DMS53 (cell line): ENCODE data around the gene MRC1.

Source experiments
- DNase-seq: peaks from one replicate; lab custom pipeline; 2025; lab: John Stamatoyannopoulos, UW

Gene MRC1

GRCh38 chr10:17847585-17848296 is 38.6 kb downstream of the MRC1 start:
- DNase-seq, result peak; percentile 69

DNA sequence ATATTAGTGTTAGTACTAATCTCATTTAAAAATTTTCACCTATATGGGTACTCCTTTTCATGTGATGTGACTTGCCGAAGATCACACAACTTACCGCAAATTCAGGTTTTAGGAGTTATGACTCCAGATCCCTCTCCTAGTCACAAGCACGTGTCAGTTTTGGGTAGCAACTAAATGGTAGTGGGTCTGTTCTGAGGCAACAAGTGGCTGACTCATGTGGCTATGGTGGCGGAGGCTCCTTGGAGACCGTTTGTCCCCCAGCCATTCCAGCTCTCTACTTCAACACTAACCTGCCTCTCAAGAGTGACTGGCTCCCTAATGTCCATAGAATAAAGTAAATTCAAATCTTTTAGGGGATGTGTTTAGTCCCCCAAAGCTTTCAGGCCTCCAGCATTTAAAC is 39.5 kb downstream of the MRC1 start:
- DNase-seq, result no peak

- DNase-seq, result peak; percentile 47
Measured at GRCh38 chr10:17850501-17850900, 41.4 kb downstream of the MRC1 start.

DNA sequence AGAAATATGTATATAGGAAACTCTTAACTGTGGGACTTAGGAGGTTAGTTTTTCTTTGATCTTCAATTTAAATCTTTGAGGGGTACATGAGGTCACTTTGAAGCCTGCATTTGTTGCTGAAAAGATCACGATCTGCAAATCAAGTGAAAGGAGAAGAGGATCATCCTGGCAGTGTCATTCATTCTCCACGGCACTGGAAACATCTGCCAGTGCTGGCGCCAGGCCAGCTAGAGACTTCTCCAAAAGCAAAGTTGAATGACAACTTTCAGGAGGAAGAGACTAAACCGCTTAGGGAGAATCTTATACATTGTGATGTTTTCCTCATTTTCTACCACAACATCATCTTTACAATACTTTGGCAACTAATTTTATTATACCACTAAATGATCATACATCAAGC is 42.5 kb downstream of the MRC1 start:
- DNase-seq, result peak; percentile 89

DNA sequence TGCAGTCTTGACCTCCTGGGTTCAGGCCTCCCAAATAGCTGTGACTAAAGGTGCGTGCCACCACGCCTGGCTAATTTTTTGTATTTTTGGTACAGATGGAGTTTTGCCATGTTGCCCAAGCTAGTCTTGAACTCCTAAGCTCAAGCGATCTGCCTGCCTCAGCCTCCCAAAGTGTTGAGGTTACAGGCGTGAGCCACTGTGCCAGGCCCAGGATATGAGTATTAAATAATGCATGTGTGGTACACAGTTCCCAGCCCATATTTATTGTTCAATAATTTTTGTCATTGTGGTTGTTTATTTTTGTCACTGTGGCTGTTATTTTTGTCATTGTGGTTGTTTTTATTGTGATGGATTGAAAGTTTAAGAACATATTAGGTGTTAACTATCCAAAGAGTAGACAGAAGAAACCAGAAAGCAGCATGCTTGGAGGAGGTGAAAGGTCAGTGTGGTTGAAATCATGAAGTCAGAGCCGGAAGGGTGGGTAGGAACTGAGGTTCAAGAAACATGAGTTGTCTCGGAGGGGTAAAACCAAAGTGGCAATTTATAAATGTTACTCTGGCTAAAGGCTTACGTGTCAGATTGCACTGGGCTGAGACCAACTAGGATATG is 45.0 kb downstream of the MRC1 start:
- no peak for DNase-seq

DNA sequence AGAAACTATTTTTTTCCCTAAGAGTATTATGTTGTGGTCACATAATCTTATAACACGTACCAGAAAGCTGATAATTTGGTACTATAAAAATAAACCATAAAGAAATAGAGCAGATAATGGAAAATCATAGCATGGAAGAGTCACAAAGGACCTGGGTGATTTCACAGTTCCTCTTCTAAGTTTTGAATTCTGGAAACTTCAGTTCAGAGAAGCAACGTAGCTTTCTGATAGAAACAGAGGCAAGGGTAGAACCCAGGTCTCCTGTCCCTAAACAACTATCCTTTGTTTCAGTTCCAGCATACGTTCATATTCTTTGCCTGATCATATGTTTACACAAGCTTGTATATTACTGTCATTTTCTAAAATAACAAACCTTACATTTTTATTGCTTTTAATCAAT is 47.9 kb downstream of the MRC1 start:
- no peak for DNase-seq

GRCh38 chr10:17859492-17860156 is 50.5 kb downstream of the MRC1 start:
- DNase-seq, result no peak

- no peak for DNase-seq
Measured at GRCh38 chr10:17861760-17862159, 52.6 kb downstream of the MRC1 start.

DNA sequence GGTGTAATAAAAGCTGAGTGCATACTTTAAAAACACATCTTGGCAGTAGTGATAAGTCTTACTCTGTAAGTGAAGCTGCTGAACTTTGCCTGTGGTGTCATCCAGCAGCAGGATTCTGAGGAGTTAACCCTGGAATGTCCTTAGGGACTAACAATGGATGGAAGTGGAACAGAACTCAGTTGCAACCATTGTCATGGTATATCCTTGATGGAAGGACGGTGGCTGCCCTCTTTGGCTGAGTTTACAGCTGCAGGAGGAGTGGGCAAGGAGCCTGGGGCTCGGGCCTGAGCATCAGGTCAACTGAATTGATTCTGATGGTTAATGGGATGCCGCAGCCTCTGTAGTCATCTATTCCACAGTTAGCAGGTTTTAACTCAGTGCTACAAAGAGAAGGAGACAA is 56.2 kb downstream of the MRC1 start:
- no peak for DNase-seq

- no peak for DNase-seq
Measured at GRCh38 chr10:17866346-17866745, 57.2 kb downstream of the MRC1 start.

GRCh38 chr10:17867056-17867455 is 57.9 kb downstream of the MRC1 start:
- no peak for DNase-seq

DNA sequence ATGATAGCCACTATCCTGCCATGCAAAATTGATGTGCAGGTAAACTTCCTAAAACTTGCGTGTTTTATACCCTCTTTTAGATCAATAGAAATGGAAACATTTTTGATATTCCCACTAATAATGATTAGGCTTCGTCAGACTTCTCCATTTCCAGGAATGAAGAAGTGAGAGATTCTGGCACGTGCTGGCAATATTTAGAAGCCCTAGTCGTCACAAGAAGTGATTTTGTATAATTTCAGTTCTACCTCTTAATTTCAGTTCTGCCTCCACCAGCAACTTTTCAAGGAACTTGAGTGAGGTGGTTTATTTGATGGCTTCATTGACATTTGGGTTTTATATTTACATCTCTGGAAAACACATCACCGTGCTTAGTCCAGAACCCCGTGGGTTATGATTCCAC is 61.9 kb downstream of the MRC1 start:
- no peak for DNase-seq

DNA sequence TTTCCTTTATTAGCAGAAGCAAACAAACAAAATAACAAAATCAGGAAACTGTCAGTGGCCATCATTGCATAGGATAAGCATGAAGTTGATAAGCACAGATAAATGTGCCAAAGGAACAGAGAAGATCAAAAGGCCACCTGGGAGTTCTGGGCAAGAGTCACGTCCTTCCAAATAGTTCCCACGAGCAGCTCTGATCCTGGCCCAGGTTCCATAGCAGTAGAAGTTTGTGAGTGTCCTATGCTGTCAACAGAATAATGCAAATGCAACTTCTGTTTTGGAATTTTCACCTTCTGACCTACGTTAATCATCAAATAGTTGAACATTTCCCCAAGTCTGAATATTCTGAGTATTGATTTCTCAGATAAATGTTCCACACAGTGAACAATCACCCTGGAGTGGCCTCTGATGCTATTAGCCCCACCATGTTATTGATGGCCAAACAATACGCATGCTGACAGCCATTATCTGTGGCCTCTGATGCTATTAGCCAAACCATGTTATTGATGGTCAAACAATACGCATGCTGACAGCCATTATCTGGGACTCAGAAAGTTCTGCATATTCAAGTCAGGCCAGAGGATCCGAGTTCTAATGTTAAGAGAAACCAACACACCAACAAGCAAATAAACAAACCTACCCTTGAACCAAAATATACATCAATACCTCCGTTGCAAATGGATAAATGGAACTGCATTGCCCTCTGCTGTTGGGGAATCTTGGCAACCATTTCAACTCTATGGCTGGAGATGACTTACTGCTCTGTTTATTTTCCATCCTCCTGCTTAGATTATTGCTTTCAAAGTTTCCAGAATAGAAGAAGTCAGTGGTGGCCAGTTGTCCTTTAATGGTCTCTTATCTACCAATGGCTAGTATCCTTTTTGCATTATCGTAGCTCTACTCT is 63.3 kb downstream of the MRC1 start:
- DNase-seq, result peak; percentile 66

- DNase-seq, result no peak
Measured at GRCh38 chr10:17873946-17874345, 64.8 kb downstream of the MRC1 start.

DNA sequence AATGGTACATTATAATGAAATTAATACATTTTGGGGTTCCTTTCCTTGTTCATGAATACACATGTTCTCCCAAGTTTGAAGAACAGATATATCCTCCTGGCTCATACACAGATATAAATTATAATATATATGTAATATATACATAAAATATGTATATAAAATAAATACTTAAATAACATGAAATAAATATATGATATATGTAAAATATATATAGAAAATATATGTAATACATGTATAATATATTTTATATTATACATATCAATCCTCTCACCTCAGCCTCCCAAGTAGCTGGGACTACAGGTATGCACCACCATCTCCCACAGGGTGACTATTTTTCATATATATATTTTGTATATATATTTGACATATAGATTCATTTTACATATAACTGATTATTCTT is 68.0 kb downstream of the MRC1 start:
- no peak for DNase-seq

DNA sequence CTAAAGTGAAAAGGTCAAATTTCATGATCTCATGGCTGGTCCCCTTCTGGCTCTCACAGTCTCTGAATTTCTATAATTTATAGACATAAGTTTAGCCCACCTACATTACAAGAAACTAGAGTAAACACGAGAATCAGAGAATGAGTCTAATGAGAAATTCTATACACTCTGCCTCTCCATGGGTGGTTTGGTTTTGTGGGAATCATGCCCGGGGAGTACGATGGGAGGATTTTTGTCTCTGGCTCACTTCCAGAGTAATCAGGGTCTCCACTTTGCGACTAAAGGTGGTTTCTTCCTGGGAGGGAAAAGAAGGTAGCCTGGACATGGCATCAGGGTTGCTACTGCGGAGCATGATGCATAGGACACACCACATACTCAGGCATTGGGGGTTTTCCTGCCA is 69.7 kb downstream of the MRC1 start:
- DNase-seq, result no peak

DNA sequence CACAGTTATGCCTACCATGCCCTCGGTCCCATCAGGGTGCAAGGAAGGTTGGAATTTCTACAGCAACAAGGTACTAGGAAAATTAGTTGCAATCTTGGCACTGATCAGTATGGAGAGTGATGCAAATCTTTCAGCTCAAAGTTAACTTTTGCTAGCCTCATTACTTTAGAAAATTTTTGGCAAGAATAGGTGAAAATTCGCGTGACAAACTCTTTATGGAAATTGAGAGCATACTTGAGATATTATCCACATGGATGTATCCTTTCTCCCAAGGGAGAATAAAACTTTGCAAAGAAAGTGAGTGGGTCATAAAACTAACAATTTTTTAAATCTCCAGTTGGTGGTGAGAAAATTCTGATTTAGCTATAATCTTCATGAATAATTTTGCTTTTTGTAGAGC is 71.5 kb downstream of the MRC1 start:
- no peak for DNase-seq

DNA sequence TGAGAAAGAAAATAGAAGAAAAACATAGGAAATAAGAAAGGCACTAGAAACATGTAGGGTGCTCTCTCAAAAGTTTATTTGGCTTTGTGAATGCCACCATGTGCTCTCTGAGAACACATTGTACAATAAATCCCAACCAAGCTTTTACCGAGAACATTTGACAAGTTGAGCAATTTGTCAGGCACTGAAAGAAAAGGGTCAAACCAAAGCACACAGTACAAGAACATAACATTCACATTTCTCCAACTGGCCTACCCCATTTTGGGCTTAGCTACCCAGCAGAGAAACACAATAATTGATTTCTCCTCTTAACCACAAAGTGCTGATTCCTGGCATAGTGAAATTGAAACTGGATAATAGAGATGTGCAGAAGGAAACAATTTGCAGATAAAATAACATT is 73.4 kb downstream of the MRC1 start:
- peak; percentile 29 for DNase-seq

DNA sequence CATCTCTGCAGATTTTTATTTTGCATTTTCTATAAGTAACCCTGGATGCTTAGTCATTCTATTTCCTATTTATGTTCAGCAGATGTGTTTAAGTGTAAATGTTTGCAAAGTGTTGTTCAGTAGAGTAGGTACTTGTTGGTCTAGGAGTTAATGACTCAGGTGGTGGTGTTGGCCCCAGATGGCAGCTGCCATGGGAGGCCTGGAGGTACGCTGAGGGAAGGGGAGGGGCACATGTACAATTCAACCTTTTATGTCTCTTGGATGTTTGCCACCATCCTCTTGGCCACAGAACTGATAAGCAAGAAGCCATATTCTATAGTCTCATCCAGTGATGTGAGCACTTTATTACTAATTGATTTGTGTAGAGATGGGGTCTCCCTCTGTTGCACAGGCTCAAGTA is 74.5 kb downstream of the MRC1 start:
- DNase-seq, result peak; percentile 98

- DNase-seq, result no peak
Measured at GRCh38 chr10:17888189-17888588, 79.0 kb downstream of the MRC1 start.

GRCh38 chr10:17891435-17891834 is 82.3 kb downstream of the MRC1 start:
- peak; percentile 43 for DNase-seq

- peak; percentile 39 for DNase-seq
Measured at GRCh38 chr10:17904564-17904963, 95.4 kb downstream of the MRC1 start.
